H1 (cell line): Measurements from ENCODE around the gene PRCD. TPM values are rescaled to one million over a fixed set of nuclear protein-coding genes. Genes with fewer than 3 reads are reported as not detected.

ENCODE experiments used
- CTCF ChIA-PET: fragments of 300-600 bp; sonication (Branson Sonifier 250); formaldehyde crosslinking; loops from one replicate; lab custom pipeline; 2021; ENCODE audit not compliant: partially characterized antibody; lab: Charles Lee
- POLR2A ChIA-PET: fragments of 300-600 bp; sonication (Branson Sonifier 250); formaldehyde crosslinking; loops from one replicate; lab custom pipeline; 2021; ENCODE audit warnings: inconsistent platforms; ENCODE audit not compliant: partially characterized antibody; lab: Charles Lee
- DNase-seq, 2 experiments: peaks; one replicate each; pipeline versions ENCODE4 v3.0.0 to v3.0.0-alpha.2; 2010 to 2022; ENCODE audit warnings: low spot score in 2 of 2, low read depth in 1 of 2, mixed read lengths in 1 of 2
- FAIRE-seq: peaks from 2 replicates; lab custom pipeline; 2011; peaks lifted over from hg19 to GRCh38; lab: Jason Lieb, UNC
- H2AFZ ChIP-seq: 2 replicates; pipeline ENCODE4 v1.8.1; 2012; ENCODE audit warnings: low read length, inconsistent platforms
- H2AK5ac ChIP-seq: 2 replicates; pipeline ENCODE4 v1.6.1; 2013; ENCODE audit warnings: low read depth, low read length
- H2BK120ac ChIP-seq: replicated peaks from 2 replicates; pipeline ENCODE3; 2013; ENCODE audit warnings: low read depth, low read length, inconsistent platforms
- H2BK12ac ChIP-seq: 2 replicates; pipeline ENCODE4 v1.6.1; 2013; ENCODE audit warnings: low read depth, low read length
- H2BK15ac ChIP-seq: 2 replicates; pipeline ENCODE4 v1.6.1; 2013; ENCODE audit warnings: low read length
- H2BK20ac ChIP-seq: 2 replicates; pipeline ENCODE4 v1.6.1; 2013; ENCODE audit warnings: low read length
- H2BK5ac ChIP-seq: 2 replicates; pipeline ENCODE4 v1.6.1; 2013; ENCODE audit warnings: low read depth, low read length
- H3K14ac ChIP-seq: 2 replicates; pipeline ENCODE4 v1.6.1; 2013; ENCODE audit warnings: inconsistent platforms; ENCODE audit not compliant: insufficient read length
- H3K18ac ChIP-seq: 2 replicates; pipeline ENCODE4 v1.6.1; 2013; ENCODE audit warnings: low read length; ENCODE audit errors: extremely low read depth
- H3K23ac ChIP-seq: 2 replicates; pipeline ENCODE4 v1.6.1; 2013; ENCODE audit warnings: inconsistent platforms; ENCODE audit not compliant: insufficient read length
- H3K23me2 ChIP-seq: 2 replicates; pipeline ENCODE4 v1.6.1; 2013; ENCODE audit warnings: low read depth, low read length
- H3K27ac ChIP-seq: 2 replicates; pipeline ENCODE4 v1.6.1; 2011; ENCODE audit warnings: low read depth, low read length, inconsistent platforms
- H3K27me3 ChIP-seq, 4 experiments: replicated peaks in 1 of 4; 1 replicate in 1 of 4; 2 replicates in 3 of 4; pipeline versions ENCODE4 v1.6.1 to v1.8.1; 2011 to 2013; ENCODE audit warnings: low read length in 3 of 4, mild to moderate bottlenecking in 3 of 4, inconsistent platforms in 2 of 4, mixed read lengths in 2 of 4, moderate library complexity in 1 of 4; ENCODE audit not compliant: control insufficient read depth in 3 of 4, insufficient read depth in 3 of 4; ENCODE audit errors: extremely low read depth in 1 of 4
- H3K36me3 ChIP-seq, 4 experiments: 2 replicates each; pipeline versions ENCODE4 v1.6.1 to v1.8.1; 2011 to 2013; ENCODE audit warnings: mild to moderate bottlenecking in 4 of 4, low read length in 3 of 4, moderate library complexity in 2 of 4, control low read depth in 1 of 4, inconsistent platforms in 1 of 4; ENCODE audit not compliant: insufficient read depth in 4 of 4, control insufficient read depth in 2 of 4
- H3K4ac ChIP-seq: replicated peaks from 2 replicates; pipeline ENCODE3; 2013; ENCODE audit warnings: low read length, low read depth, mixed read lengths, inconsistent platforms; ENCODE audit not compliant: insufficient read length
- H3K4me1 ChIP-seq, 4 experiments: replicated peaks in 1 of 4; 1 replicate in 1 of 4; 2 replicates in 3 of 4; pipeline versions ENCODE4 v1.6.1 to v1.8.1; 2011 to 2013; ENCODE audit warnings: low read length in 3 of 4, inconsistent platforms in 2 of 4, mixed read lengths in 1 of 4; ENCODE audit not compliant: insufficient read depth in 4 of 4, control insufficient read depth in 3 of 4
- H3K4me2 ChIP-seq, 2 experiments: 2 replicates each; pipeline versions ENCODE4 v1.6.1 to v1.8.1; 2011 to 2013; ENCODE audit warnings: low read depth in 2 of 2, low read length in 2 of 2, control low read depth in 1 of 2, inconsistent platforms in 1 of 2, mild to moderate bottlenecking in 1 of 2; ENCODE audit not compliant: insufficient read depth in 1 of 2
- H3K4me3 ChIP-seq, 4 experiments: fragments of 200-600, 300-600 bp in 1 of 4; sonication (generic), shearing (Covaris generic), sonication (Bioruptor Twin) in 1 of 4; 2 replicates each; pipeline versions ENCODE4 v1.5.1 to v1.8.1; 2011 to 2016; ENCODE audit warnings: low read length in 4 of 4, low read depth in 3 of 4, control low read depth in 2 of 4, inconsistent platforms in 2 of 4, mild to moderate bottlenecking in 2 of 4, mixed read lengths in 1 of 4, moderate library complexity in 1 of 4; ENCODE audit not compliant: insufficient read depth in 2 of 4; ENCODE audit errors: extremely low read depth in 1 of 4
- H3K56ac ChIP-seq: replicated peaks from 2 replicates; pipeline ENCODE3; 2013; ENCODE audit warnings: low read depth, mild to moderate bottlenecking, mixed read lengths, low read length, inconsistent platforms; ENCODE audit not compliant: insufficient read length
- H3K79me1 ChIP-seq: 2 replicates; pipeline ENCODE4 v1.6.1; 2013; ENCODE audit warnings: low read depth, low read length, control low read depth
- H3K79me2 ChIP-seq, 2 experiments: 2 replicates each; pipeline versions ENCODE4 v1.6.1 to v1.8.1; 2012 to 2013; ENCODE audit warnings: low read length in 2 of 2, mild to moderate bottlenecking in 2 of 2, inconsistent platforms in 1 of 2; ENCODE audit not compliant: insufficient read depth in 2 of 2, control insufficient read depth in 1 of 2
- H3K9ac ChIP-seq, 4 experiments: replicated peaks in 1 of 4; 1 replicate in 1 of 4; 2 replicates in 3 of 4; pipeline versions ENCODE4 v1.6.1 to v1.8.1; 2011 to 2013; ENCODE audit warnings: low read depth in 3 of 4, low read length in 3 of 4, control low read depth in 2 of 4, mild to moderate bottlenecking in 2 of 4, moderate library complexity in 2 of 4, inconsistent platforms in 1 of 4; ENCODE audit errors: extremely low read depth in 1 of 4
- H3K9me3 ChIP-seq, 2 experiments: 2 replicates each; pipeline versions ENCODE4 v1.6.1 to v1.8.1; 2012 to 2013; ENCODE audit warnings: mild to moderate bottlenecking in 2 of 2, moderate library complexity in 2 of 2, control low read depth in 1 of 2, inconsistent platforms in 1 of 2, low read depth in 1 of 2, low read length in 1 of 2, mixed read lengths in 1 of 2; ENCODE audit not compliant: insufficient read depth in 2 of 2
- H4K20me1 ChIP-seq, 2 experiments: replicated peaks in 1 of 2; 2 replicates each; pipeline versions ENCODE3 to v1.8.1; 2011 to 2013; ENCODE audit warnings: inconsistent platforms in 2 of 2, low read length in 2 of 2, mild to moderate bottlenecking in 1 of 2; ENCODE audit not compliant: insufficient read depth in 2 of 2, control insufficient read depth in 1 of 2
- H4K5ac ChIP-seq: 2 replicates; pipeline ENCODE4 v1.6.1; 2013; ENCODE audit warnings: low read length, low read depth, mixed read lengths, inconsistent platforms; ENCODE audit not compliant: insufficient read length
- H4K8ac ChIP-seq: 2 replicates; pipeline ENCODE4 v1.8.0; 2013; ENCODE audit warnings: mild to moderate bottlenecking, moderate library complexity, low read length, inconsistent platforms; ENCODE audit not compliant: insufficient read depth; ENCODE audit errors: extremely low read depth
- H4K91ac ChIP-seq: replicated peaks from 2 replicates; pipeline ENCODE3; 2013; ENCODE audit warnings: low read length, mixed read lengths, inconsistent platforms; ENCODE audit not compliant: insufficient read length
- CTBP2 ChIP-seq: IDR thresholded peaks from 2 replicates; pipeline ENCODE4 v1.7.0; 2011; ENCODE audit warnings: borderline replicate concordance, mild to moderate bottlenecking, moderate library complexity, mixed read lengths, low read length; ENCODE audit not compliant: insufficient read depth, insufficient read length
- HDAC6 ChIP-seq: IDR thresholded peaks from one replicate; pipeline ENCODE4 v1.7.1; 2012; ENCODE audit warnings: low read depth, mild to moderate bottlenecking, inconsistent platforms, low read length, moderate library complexity
- KDM1A ChIP-seq: fragments of 200-600, 300-600 bp; sonication (generic); IDR thresholded peaks from 2 replicates; pipeline ENCODE4 v1.7.1; 2016; ENCODE audit warnings: mild to moderate bottlenecking, low read length, borderline replicate concordance
- NRF1 ChIP-seq: IDR thresholded peaks from 2 replicates; pipeline ENCODE4 v1.6.1; 2011; ENCODE audit warnings: mild to moderate bottlenecking, low read depth, low read length, improper control_type of control experiment
- POLR2A ChIP-seq, 2 experiments: IDR thresholded peaks; 1 replicate in 1 of 2; 2 replicates in 1 of 2; pipeline ENCODE4 v1.6.1; 2011; ENCODE audit warnings: low read depth in 2 of 2, low read length in 2 of 2, mild to moderate bottlenecking in 2 of 2; ENCODE audit errors: control extremely low read depth in 1 of 2
- RNF2 ChIP-seq: fragments of 200-900, 300-1000 bp; sonication (generic); IDR thresholded peaks from 2 replicates; pipeline ENCODE4 v1.7.1; 2016; ENCODE audit warnings: borderline replicate concordance, low read depth, mild to moderate bottlenecking, antibody characterized with exemption, low read length; ENCODE audit not compliant: poor library complexity, severe bottlenecking; ENCODE audit errors: missing control alignments
- SIN3A ChIP-seq, 2 experiments: IDR thresholded peaks in 1 of 2; conservative IDR thresholded peaks in 1 of 2; 2 replicates each; pipeline ENCODE4 v1.6.1; 2011 to 2012; ENCODE audit warnings: low read length in 2 of 2, improper control_type of control experiment in 1 of 2, low read depth in 1 of 2, mild to moderate bottlenecking in 1 of 2
- SIRT6 ChIP-seq: IDR thresholded peaks from one replicate; pipeline ENCODE4 v1.7.1; 2012; ENCODE audit warnings: low read length, inconsistent platforms
- SP4 ChIP-seq: IDR thresholded peaks from 2 replicates; pipeline ENCODE4 v1.6.1; 2012; ENCODE audit warnings: low read length, inconsistent platforms
- TEAD4 ChIP-seq: IDR thresholded peaks from 2 replicates; pipeline ENCODE4 v1.6.1; 2012; ENCODE audit warnings: low read depth, low read length, inconsistent platforms, mixed read lengths
- WGBS, 2 experiments: shearing (Covaris generic) in 1 of 2; methylation state at CpG; one replicate each; pipeline versions ENCODE4 v1.1.6 to v1.1.7; 2013 to 2015; ENCODE audit warnings: low lambda C conversion rate in 2 of 2, mixed read lengths in 2 of 2, inconsistent platforms in 1 of 2, low coverage in 1 of 2, missing lambda C conversion rate in 1 of 2; ENCODE audit not compliant: insufficient replicate concordance in 2 of 2, insufficient coverage in 1 of 2, insufficient read length in 1 of 2; ENCODE audit errors: extremely low coverage in 1 of 2, missing lambda C conversion rate in 1 of 2; 5-methylcytosine and 5-hydroxymethylcytosine counted together
- polyA plus RNA-seq, 7 experiments: library from polyadenylated mRNA; depleted of rRNA in 3 of 7; stranded (reverse) in 5 of 7; unstranded in 2 of 7; fragments of >200 nt in 5 of 7; fragments of 200-250 nt in 2 of 7; gene quantifications; 1 replicate in 5 of 7; 2 replicates in 1 of 7; 4 replicates in 1 of 7; pipeline versions ENCODE4 v1.2.1 to v1.2.3, GENCODE V29; 2011 to 2013; ENCODE audit warnings: missing spikeins in 2 of 7, mixed read lengths in 2 of 7
- total RNA-seq: library from RNA; stranded (reverse); fragmentation: NEBNext Ultra II Directional; extraction: Animal tissue kit (Norgen Biotek cat#: 25700); gene quantifications from 2 replicates; pipeline ENCODE4 v1.2.1, GENCODE V29; 2021
- TF ChIP-seq, protein P1 (sequence below): IDR thresholded peaks from 2 replicates; pipeline ENCODE4 v1.6.1; 2012; ENCODE audit warnings: inconsistent platforms
- TF ChIP-seq, protein P2 (sequence below): IDR thresholded peaks from 2 replicates; pipeline ENCODE4 v1.6.1; 2012; ENCODE audit warnings: inconsistent platforms

PRCD gene
- total and polyA plus RNA-seq, 2 of the 8 experiments (the other 6 are each of a cell fraction or from before 2014, with no cell fraction given) = 0.77 to 2.1 TPM

DNA sequence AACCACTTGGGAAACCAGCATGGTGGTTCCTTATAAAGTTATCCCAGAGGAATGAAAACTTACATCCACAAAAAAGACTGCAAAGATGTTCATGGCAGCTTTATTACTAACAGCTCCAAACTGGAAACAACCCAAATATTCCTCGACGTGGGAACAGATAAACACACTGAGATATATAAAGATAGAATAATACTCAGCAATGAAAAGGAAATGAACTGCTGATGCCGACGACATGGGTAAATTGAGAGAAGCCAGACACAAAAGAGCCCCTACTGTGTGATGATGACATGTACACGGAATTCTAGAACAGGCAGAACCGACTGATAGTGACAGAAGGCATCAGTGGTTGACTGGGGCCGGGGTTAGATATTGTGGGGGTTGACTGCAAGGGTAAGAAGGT is 9.7 kb downstream of the PRCD start:
- no peak overlapping the region for H4K5ac ChIP-seq
- no peak overlapping the region for H3K56ac ChIP-seq
- no peak overlapping the region for H3K9ac ChIP-seq
- H3K27me3 ChIP-seq = no peaks in the 10 kb centered on the region
- no peak overlapping the region for H4K8ac ChIP-seq
- WGBS, 2 experiments = 93% methylated on average over 7 of the region's 7 CpGs; no CpG with 5 or more reads in 1 of the 2 experiments
- H2AFZ ChIP-seq = no peak overlapping the region
- no peaks in the 10 kb centered on the region; a peak in 1 of 4 replicates for H3K79me2 ChIP-seq
- no peak for DNase-seq
- H3K4ac ChIP-seq = no peak overlapping the region
- no peaks in the 10 kb centered on the region for H3K36me3 ChIP-seq
- no peak overlapping the region for H2BK120ac ChIP-seq
- H2AK5ac ChIP-seq = no peak overlapping the region
- ChIA-PET POLR2A (interaction anchor here (0.7 to 2.1 kb wide), 5 partner anchors 8 to 18 kb away, joined by 3 to 8 read pairs (median 4); partner anchors contain the start of gene PRCD), CTCF (interaction anchor here (0.6 to 5.2 kb wide), 8 partner anchors 8 to 742 kb away, joined by 3 to 39 read pairs (median 4); no protein-coding TSS in a partner anchor)
- H2BK5ac ChIP-seq = no peak overlapping the region
- no peaks in the 10 kb centered on the region for H3K9me3 ChIP-seq
- no peak overlapping the region for H3K4me3 ChIP-seq
- no peak overlapping the region for H2BK20ac ChIP-seq
- no peak for FAIRE-seq
- H3K4me2 ChIP-seq = no peak overlapping the region
- H3K27ac ChIP-seq = no peak overlapping the region
- no peaks in the 10 kb centered on the region for H3K79me1 ChIP-seq
- no peak overlapping the region for H3K14ac ChIP-seq
- H2BK12ac ChIP-seq = no peak overlapping the region
- H3K23ac ChIP-seq = no peak overlapping the region
- H4K91ac ChIP-seq = no peak overlapping the region
- peaks cover 2 to 19% (median 5%) of the 10 kb centered on the region in 4 experiments; a peak in 5 of 7 replicates for H3K4me1 ChIP-seq
- peaks cover 0 to 7% of the 10 kb centered on the region in 2 experiments for H4K20me1 ChIP-seq
- H3K18ac ChIP-seq = no peak overlapping the region
- H2BK15ac ChIP-seq = no peak overlapping the region
- H3K23me2 ChIP-seq = peaks cover 6% of the 10 kb centered on the region; the same call in 1 of the 2 replicates
- TF ChIP-seq SIN3A (conservative IDR thresholded peaks at IDR 0.05 in 1 of 2, IDR thresholded peaks at IDR 0.05 in 1 of 2; ENCODE audit: low read depth in 1 of 2, low read length in 2 of 2) (no peak), RNF2 (no peak), NRF1 (no peak), POLR2A (IDR thresholded peaks at IDR 0.05; ENCODE audit: control extremely low read depth in 1 of 2, low read depth in 2 of 2, low read length in 2 of 2) (no peak), KDM1A (no peak), TEAD4 (no peak), SIRT6 (no peak), CTBP2 (no peak), HDAC6 (no peak), SP4 (no peak)
- TF ChIP-seq, protein P1, sequence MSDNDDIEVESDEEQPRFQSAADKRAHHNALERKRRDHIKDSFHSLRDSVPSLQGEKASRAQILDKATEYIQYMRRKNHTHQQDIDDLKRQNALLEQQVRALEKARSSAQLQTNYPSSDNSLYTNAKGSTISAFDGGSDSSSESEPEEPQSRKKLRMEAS = no peak
- TF ChIP-seq, protein P2, sequence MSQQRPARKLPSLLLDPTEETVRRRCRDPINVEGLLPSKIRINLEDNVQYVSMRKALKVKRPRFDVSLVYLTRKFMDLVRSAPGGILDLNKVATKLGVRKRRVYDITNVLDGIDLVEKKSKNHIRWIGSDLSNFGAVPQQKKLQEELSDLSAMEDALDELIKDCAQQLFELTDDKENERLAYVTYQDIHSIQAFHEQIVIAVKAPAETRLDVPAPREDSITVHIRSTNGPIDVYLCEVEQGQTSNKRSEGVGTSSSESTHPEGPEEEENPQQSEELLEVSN = no peak
